ENCODE measurements around the gene DCST2. TPM values are rescaled to one million over a fixed set of nuclear protein-coding genes. Genes with fewer than 3 reads are reported as not detected.
A peak's percentile ranks its signal among the peaks of the same experiment; 100 is the strongest.

The DCST2 gene
- total RNA-seq, 2 donors from 2014 or later: 0.94 to 1.3 TPM

- Mint-ChIP-seq H3K4me3 (no peak overlapping the region), H3K36me3 (ENCODE audit: low read depth) (no peaks in the 10 kb centered on the region), H3K4me1 (peaks cover 39% of the 10 kb centered on the region), H3K27ac (peak overlapping the region; percentile 56), H3K27me3 (peaks cover 12% of the 10 kb centered on the region)
- ATAC-seq: no peak
- no peaks in the 10 kb centered on the region for H3K9me3 ChIP-seq (ENCODE audit: control insufficient read depth, low read length, poor library complexity, severe bottlenecking)
- no peak for DNase-seq
These were observed 42.0 kb upstream of the DCST2 start for GRCh38 chr1:155075535-155075934.

- H3K9me3 ChIP-seq (ENCODE audit: control insufficient read depth, low read length, poor library complexity, severe bottlenecking): no peaks in the 10 kb centered on the region
- ATAC-seq (no peak), DNase-seq (no peak)
- H3K27ac Mint-ChIP-seq: no peak overlapping the region
- no peak overlapping the region for H3K4me3 Mint-ChIP-seq
- H3K36me3 Mint-ChIP-seq (ENCODE audit: low read depth): peaks cover under 1% of the 10 kb centered on the region
- peaks cover 5% of the 10 kb centered on the region for H3K27me3 Mint-ChIP-seq
- H3K4me1 Mint-ChIP-seq: peaks cover 32% of the 10 kb centered on the region
These were observed 40.0 kb upstream of the DCST2 start for GRCh38 chr1:155073377-155074242.

- ATAC-seq: no peak
- Mint-ChIP-seq H3K36me3 (ENCODE audit: low read depth) (peaks cover 3% of the 10 kb centered on the region), H3K4me3 (peak overlapping the region; percentile 69), H3K4me1 (peaks cover 33% of the 10 kb centered on the region), H3K27me3 (peaks cover 2% of the 10 kb centered on the region), H3K27ac (peak overlapping the region; percentile 41)
- DNase-seq: no peak
- H3K9me3 ChIP-seq (ENCODE audit: control insufficient read depth, low read length, poor library complexity, severe bottlenecking): no peaks in the 10 kb centered on the region
These were observed 39.1 kb upstream of the DCST2 start for GRCh38 chr1:155072531-155073289.

GRCh38 chr1:155071701-155072100 is 38.1 kb upstream of the DCST2 start:
- H3K4me3 Mint-ChIP-seq: peak overlapping the region; percentile 66
- no peak for ATAC-seq
- peaks cover 6% of the 10 kb centered on the region for H3K36me3 Mint-ChIP-seq (ENCODE audit: low read depth)
- no peak overlapping the region for H3K27ac Mint-ChIP-seq
- H3K27me3 Mint-ChIP-seq: no peaks in the 10 kb centered on the region
- no peak for DNase-seq
- no peaks in the 10 kb centered on the region for H3K9me3 ChIP-seq (ENCODE audit: control insufficient read depth, low read length, poor library complexity, severe bottlenecking)
- peaks cover 33% of the 10 kb centered on the region for H3K4me1 Mint-ChIP-seq

GRCh38 chr1:155070721-155071569 is 37.4 kb upstream of the DCST2 start:
- peak; percentile 63 to 68 (median 68) for DNase-seq
- H3K4me1 Mint-ChIP-seq: peaks cover 36% of the 10 kb centered on the region
- H3K9me3 ChIP-seq (ENCODE audit: control insufficient read depth, low read length, poor library complexity, severe bottlenecking): no peaks in the 10 kb centered on the region
- ATAC-seq: peak; percentile 99
- H3K27ac Mint-ChIP-seq: no peak overlapping the region
- H3K4me3 Mint-ChIP-seq: peak overlapping the region; percentile 66
- peaks cover 7% of the 10 kb centered on the region for H3K36me3 Mint-ChIP-seq (ENCODE audit: low read depth)
- H3K27me3 Mint-ChIP-seq: no peaks in the 10 kb centered on the region

GRCh38 chr1:155070158-155070621 is 36.6 kb upstream of the DCST2 start:
- no peak overlapping the region for H3K27ac Mint-ChIP-seq
- DNase-seq: no peak

GRCh38 chr1:155069551-155070157 is 36.1 kb upstream of the DCST2 start:
- no peaks in the 10 kb centered on the region for H3K9me3 ChIP-seq (ENCODE audit: control insufficient read depth, low read length, poor library complexity, severe bottlenecking)
- Mint-ChIP-seq H3K4me1 (peaks cover 37% of the 10 kb centered on the region), H3K27ac (no peak overlapping the region), H3K36me3 (ENCODE audit: low read depth) (peaks cover 7% of the 10 kb centered on the region), H3K4me3 (no peak overlapping the region), H3K27me3 (no peaks in the 10 kb centered on the region)
- no peak for ATAC-seq
- DNase-seq: no peak

More at GRCh38 chr1:155070158-155070621, 36.6 kb upstream of the DCST2 start:
- no peaks in the 10 kb centered on the region for H3K27me3 Mint-ChIP-seq
- H3K36me3 Mint-ChIP-seq (ENCODE audit: low read depth): peaks cover 7% of the 10 kb centered on the region
- no peak for ATAC-seq
- H3K9me3 ChIP-seq (ENCODE audit: control insufficient read depth, low read length, poor library complexity, severe bottlenecking): no peaks in the 10 kb centered on the region
- peaks cover 36% of the 10 kb centered on the region for H3K4me1 Mint-ChIP-seq
- H3K4me3 Mint-ChIP-seq: peak overlapping the region; percentile 66

GRCh38 chr1:155068599-155068998 is 35.0 kb upstream of the DCST2 start:
- H3K9me3 ChIP-seq (ENCODE audit: control insufficient read depth, low read length, poor library complexity, severe bottlenecking): no peaks in the 10 kb centered on the region
- H3K36me3 Mint-ChIP-seq (ENCODE audit: low read depth): peaks cover 7% of the 10 kb centered on the region
- H3K27me3 Mint-ChIP-seq: no peaks in the 10 kb centered on the region
- H3K4me1 Mint-ChIP-seq: peaks cover 39% of the 10 kb centered on the region
- no peak overlapping the region for H3K27ac Mint-ChIP-seq
- peak overlapping the region; percentile 12 for H3K4me3 Mint-ChIP-seq
- no peak for DNase-seq
- no peak for ATAC-seq

GRCh38 chr1:155066777-155067176 is 33.2 kb upstream of the DCST2 start:
- ATAC-seq: no peak
- no peaks in the 10 kb centered on the region for H3K9me3 ChIP-seq (ENCODE audit: control insufficient read depth, low read length, poor library complexity, severe bottlenecking)
- Mint-ChIP-seq H3K27me3 (no peaks in the 10 kb centered on the region), H3K36me3 (ENCODE audit: low read depth) (peaks cover 7% of the 10 kb centered on the region), H3K27ac (no peak overlapping the region), H3K4me1 (peaks cover 29% of the 10 kb centered on the region), H3K4me3 (no peak overlapping the region)
- no peak for DNase-seq

GRCh38 chr1:155064832-155065429 is 31.4 kb upstream of the DCST2 start:
- H3K4me1 Mint-ChIP-seq: peaks cover 27% of the 10 kb centered on the region
- peak overlapping the region; percentile 98 for H3K4me3 Mint-ChIP-seq
- peak overlapping the region; percentile 81 for H3K27ac Mint-ChIP-seq
- no peaks in the 10 kb centered on the region for H3K9me3 ChIP-seq (ENCODE audit: control insufficient read depth, low read length, poor library complexity, severe bottlenecking)
- H3K36me3 Mint-ChIP-seq (ENCODE audit: low read depth): peaks cover 7% of the 10 kb centered on the region
- DNase-seq (no peak), ATAC-seq (no peak)
- H3K27me3 Mint-ChIP-seq: no peaks in the 10 kb centered on the region

- Mint-ChIP-seq H3K4me1 (peaks cover 27% of the 10 kb centered on the region), H3K4me3 (peak overlapping the region; percentile 98), H3K27ac (peak overlapping the region; percentile 81), H3K36me3 (ENCODE audit: low read depth) (peaks cover 7% of the 10 kb centered on the region), H3K27me3 (no peaks in the 10 kb centered on the region)
- ATAC-seq (peak; percentile 12), DNase-seq (no peak)
- no peaks in the 10 kb centered on the region for H3K9me3 ChIP-seq (ENCODE audit: control insufficient read depth, low read length, poor library complexity, severe bottlenecking)
These were observed 30.7 kb upstream of the DCST2 start for GRCh38 chr1:155064111-155064831.
